Measurements from ENCODE around the gene TBL1X. TPM values are rescaled to one million over a fixed set of nuclear protein-coding genes. Genes with fewer than 3 reads are reported as not detected.

The TBL1X gene
- polyA plus RNA-seq, 1 donor (not counting 4 experiments of a cell fraction or from before 2014, with no cell fraction given), result 2.2 TPM

DNA sequence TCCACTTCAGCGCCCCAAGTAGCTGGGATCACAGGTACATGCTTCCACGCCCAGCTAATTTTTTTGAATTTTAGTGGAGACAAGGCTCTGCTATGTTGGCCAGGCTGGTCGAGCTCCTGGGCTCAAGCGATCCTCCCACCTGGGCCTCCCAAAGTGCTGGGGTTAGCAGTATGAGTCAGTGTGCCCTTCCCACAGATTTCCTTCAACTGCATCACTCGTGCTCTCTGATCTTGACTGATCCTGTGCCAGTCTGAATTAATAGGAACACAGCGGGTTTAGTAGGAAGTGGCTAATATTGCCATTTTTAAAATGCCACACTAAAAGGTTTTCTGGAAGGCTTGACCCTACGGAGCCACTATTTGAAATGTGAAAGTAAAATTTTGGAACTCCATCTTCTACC lies 317.1 kb downstream of the TBL1X start:
- FAIRE-seq (no peak), DNase-seq (ENCODE audit: low read depth, low spot score) (no peak)
- H3K4me3 ChIP-seq (ENCODE audit: control insufficient read depth in 2 of 3, extremely low read depth in 1 of 3, insufficient read depth in 2 of 3, low read depth in 1 of 3, low read length in 3 of 3), result no peak overlapping the region
- no peaks in the 10 kb centered on the region for H3K27me3 ChIP-seq (ENCODE audit: control insufficient read depth, extremely low read depth, insufficient read depth, low read length)
- H3K36me3 ChIP-seq (ENCODE audit: control insufficient read depth in 2 of 2, extremely low read depth in 1 of 2, insufficient read depth in 2 of 2, low read length in 2 of 2), result no peaks in the 10 kb centered on the region
- no peak overlapping the region for H3K4me2 ChIP-seq (ENCODE audit: control insufficient read depth, extremely low read depth, insufficient read depth, low read depth, low read length)
- H3K79me2 ChIP-seq (ENCODE audit: control insufficient read depth, insufficient read depth, low read length), result no peaks in the 10 kb centered on the region
- dilution Hi-C loops (cut with MboI; ENCODE audit: extremely low pct_ligation_motif_present, low sequenced_read_pairs), result no loop called here
- no peaks in the 10 kb centered on the region for H4K20me1 ChIP-seq (ENCODE audit: control insufficient read depth, extremely low read depth, insufficient read depth, low read length)
- TF ChIP-seq, protein P1, sequence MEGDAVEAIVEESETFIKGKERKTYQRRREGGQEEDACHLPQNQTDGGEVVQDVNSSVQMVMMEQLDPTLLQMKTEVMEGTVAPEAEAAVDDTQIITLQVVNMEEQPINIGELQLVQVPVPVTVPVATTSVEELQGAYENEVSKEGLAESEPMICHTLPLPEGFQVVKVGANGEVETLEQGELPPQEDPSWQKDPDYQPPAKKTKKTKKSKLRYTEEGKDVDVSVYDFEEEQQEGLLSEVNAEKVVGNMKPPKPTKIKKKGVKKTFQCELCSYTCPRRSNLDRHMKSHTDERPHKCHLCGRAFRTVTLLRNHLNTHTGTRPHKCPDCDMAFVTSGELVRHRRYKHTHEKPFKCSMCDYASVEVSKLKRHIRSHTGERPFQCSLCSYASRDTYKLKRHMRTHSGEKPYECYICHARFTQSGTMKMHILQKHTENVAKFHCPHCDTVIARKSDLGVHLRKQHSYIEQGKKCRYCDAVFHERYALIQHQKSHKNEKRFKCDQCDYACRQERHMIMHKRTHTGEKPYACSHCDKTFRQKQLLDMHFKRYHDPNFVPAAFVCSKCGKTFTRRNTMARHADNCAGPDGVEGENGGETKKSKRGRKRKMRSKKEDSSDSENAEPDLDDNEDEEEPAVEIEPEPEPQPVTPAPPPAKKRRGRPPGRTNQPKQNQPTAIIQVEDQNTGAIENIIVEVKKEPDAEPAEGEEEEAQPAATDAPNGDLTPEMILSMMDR (optimal IDR thresholded peaks at IDR 0.05 in 1 of 3, IDR thresholded peaks at IDR 0.05 in 1 of 3, conservative IDR thresholded peaks at IDR 0.05 in 1 of 3; ENCODE audit: extremely low read depth in 1 of 3, insufficient read depth in 2 of 3, low read length in 3 of 3), result no peak
- no peak for TF ChIP-seq EZH2 (IDR thresholded peaks at IDR 0.05; ENCODE audit: low read length)
- no peak overlapping the region for H3K27ac ChIP-seq (ENCODE audit: control insufficient read depth, insufficient read depth, low read length)
- H3K9me3 ChIP-seq (ENCODE audit: control insufficient read depth, low read depth, low read length), result no peaks in the 10 kb centered on the region
- no peak overlapping the region for H2AFZ ChIP-seq (ENCODE audit: control insufficient read depth, low read length)
- peaks cover 3% of the 10 kb centered on the region for H3K4me1 ChIP-seq (ENCODE audit: control insufficient read depth, extremely low read depth, insufficient read depth, low read length)
- no peaks in the 10 kb centered on the region for H3K9me1 ChIP-seq (ENCODE audit: control insufficient read depth, extremely low read depth, insufficient read depth, low read length)
- H3K9ac ChIP-seq (ENCODE audit: control insufficient read depth, extremely low read depth, insufficient read depth, low read length), result no peak overlapping the region

DNA sequence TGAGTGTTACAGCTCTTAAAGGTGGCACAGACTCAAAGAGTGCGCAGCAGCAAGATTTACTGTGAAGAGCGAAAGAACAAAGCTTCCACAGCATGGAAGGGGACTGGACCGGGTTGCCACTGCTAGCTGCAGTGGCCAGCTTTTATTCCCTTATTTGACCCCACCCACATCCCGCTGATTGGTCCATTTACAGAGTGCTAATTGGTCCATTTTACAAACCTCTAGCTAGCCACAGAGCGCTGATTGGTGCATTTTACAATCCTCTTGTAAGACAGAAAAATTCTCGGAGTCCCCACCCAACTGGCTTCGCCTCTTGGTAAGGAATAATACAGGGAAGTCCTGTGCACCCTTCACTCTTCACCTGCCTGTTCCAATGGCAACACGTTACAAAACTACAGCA lies 319.5 kb downstream of the TBL1X start:
- no peak overlapping the region for H3K9ac ChIP-seq (ENCODE audit: control insufficient read depth, extremely low read depth, insufficient read depth, low read length)
- dilution Hi-C loops (cut with MboI; ENCODE audit: extremely low pct_ligation_motif_present, low sequenced_read_pairs), result no loop called here
- H3K27me3 ChIP-seq (ENCODE audit: control insufficient read depth, extremely low read depth, insufficient read depth, low read length), result no peaks in the 10 kb centered on the region
- no peaks in the 10 kb centered on the region for H4K20me1 ChIP-seq (ENCODE audit: control insufficient read depth, extremely low read depth, insufficient read depth, low read length)
- no peaks in the 10 kb centered on the region for H3K9me1 ChIP-seq (ENCODE audit: control insufficient read depth, extremely low read depth, insufficient read depth, low read length)
- H3K4me1 ChIP-seq (ENCODE audit: control insufficient read depth, extremely low read depth, insufficient read depth, low read length), result peaks cover 8% of the 10 kb centered on the region
- no peak for DNase-seq (ENCODE audit: low read depth, low spot score)
- H2AFZ ChIP-seq (ENCODE audit: control insufficient read depth, low read length), result no peak overlapping the region
- no peak for FAIRE-seq
- H3K79me2 ChIP-seq (ENCODE audit: control insufficient read depth, insufficient read depth, low read length), result no peaks in the 10 kb centered on the region
- H3K9me3 ChIP-seq (ENCODE audit: control insufficient read depth, low read depth, low read length), result no peaks in the 10 kb centered on the region
- no peak for TF ChIP-seq EZH2 (IDR thresholded peaks at IDR 0.05; ENCODE audit: low read length)
- TF ChIP-seq, protein P1 (optimal IDR thresholded peaks at IDR 0.05 in 1 of 3, IDR thresholded peaks at IDR 0.05 in 1 of 3, conservative IDR thresholded peaks at IDR 0.05 in 1 of 3; ENCODE audit: extremely low read depth in 1 of 3, insufficient read depth in 2 of 3, low read length in 3 of 3), result no peak
- H3K36me3 ChIP-seq (ENCODE audit: control insufficient read depth in 2 of 2, extremely low read depth in 1 of 2, insufficient read depth in 2 of 2, low read length in 2 of 2), result no peaks in the 10 kb centered on the region
- no peak overlapping the region for H3K27ac ChIP-seq (ENCODE audit: control insufficient read depth, insufficient read depth, low read length)
- H3K4me3 ChIP-seq (ENCODE audit: control insufficient read depth in 2 of 3, extremely low read depth in 1 of 3, insufficient read depth in 2 of 3, low read depth in 1 of 3, low read length in 3 of 3), result no peak overlapping the region
- H3K4me2 ChIP-seq (ENCODE audit: control insufficient read depth, extremely low read depth, insufficient read depth, low read depth, low read length), result no peak overlapping the region

Data from keratinocyte (primary cell).